Endodermal cell (in vitro differentiated cells): ENCODE results near the gene CAMKMT. TPM values are rescaled to one million over a fixed set of nuclear protein-coding genes. Genes with fewer than 3 reads are reported as not detected.

Experiments
- DNase-seq: peaks from one replicate; pipeline ENCODE4 v3.0.0-alpha.2; 2017
- H3K27ac ChIP-seq: 2 replicates; pipeline ENCODE4 v1.5.1; 2013; ENCODE audit warnings: mild to moderate bottlenecking, low read depth, low read length, moderate library complexity
- H3K27me3 ChIP-seq: 2 replicates; pipeline ENCODE4 v1.6.1; 2013; ENCODE audit warnings: mild to moderate bottlenecking, low read length, moderate library complexity; ENCODE audit not compliant: insufficient read depth, control insufficient read depth, poor library complexity, severe bottlenecking
- H3K36me3 ChIP-seq: 2 replicates; pipeline ENCODE4 v1.7.0; 2013; ENCODE audit warnings: mild to moderate bottlenecking, low read length, moderate library complexity; ENCODE audit not compliant: control insufficient read depth, insufficient read depth
- H3K4me1 ChIP-seq: one replicate; pipeline ENCODE4 v1.7.0; 2013; ENCODE audit warnings: low read length; ENCODE audit not compliant: control insufficient read depth, insufficient read depth
- H3K4me3 ChIP-seq: 2 replicates; pipeline ENCODE4 v1.5.1; 2013; ENCODE audit warnings: mild to moderate bottlenecking, low read length, moderate library complexity
- H3K9ac ChIP-seq: 2 replicates; pipeline ENCODE4 v1.6.1; 2013; ENCODE audit warnings: mild to moderate bottlenecking, low read length, moderate library complexity; ENCODE audit not compliant: poor library complexity, severe bottlenecking; ENCODE audit errors: extremely low read depth
- H3K9me3 ChIP-seq: 2 replicates; pipeline ENCODE4 v1.6.1; 2013; ENCODE audit warnings: mild to moderate bottlenecking, low read length, moderate library complexity; ENCODE audit not compliant: control insufficient read depth
- H3K27ac Mint-ChIP-seq: 2 replicates; pipeline ENCODE4 v1.8.0; 2020; ENCODE audit warnings: mixed read lengths
- H3K27me3 Mint-ChIP-seq: 2 replicates; pipeline ENCODE4 v1.8.0; 2021; ENCODE audit warnings: mild to moderate bottlenecking, mixed read lengths; ENCODE audit not compliant: insufficient read depth
- H3K36me3 Mint-ChIP-seq: 2 replicates; pipeline ENCODE4 v1.8.0; 2020; ENCODE audit warnings: low read depth, mixed read lengths
- H3K4me1 Mint-ChIP-seq: 2 replicates; pipeline ENCODE4 v1.8.0; 2020; ENCODE audit warnings: mixed read lengths
- H3K4me3 Mint-ChIP-seq: 2 replicates; pipeline ENCODE4 v1.8.0; 2020; ENCODE audit warnings: mild to moderate bottlenecking, moderate library complexity, mixed read lengths
- H3K9me3 Mint-ChIP-seq: 2 replicates; pipeline ENCODE4 v1.8.0; 2020; ENCODE audit warnings: mild to moderate bottlenecking, mixed read lengths
- WGBS, 2 experiments: methylation state at CpG; one replicate each; pipeline versions ENCODE4 v1.1.5 to v1.1.7; 2013; ENCODE audit warnings: missing lambda C conversion rate in 2 of 2, mixed read lengths in 1 of 2; ENCODE audit not compliant: insufficient coverage in 1 of 2, insufficient read length in 1 of 2; 5-methylcytosine and 5-hydroxymethylcytosine counted together
- total RNA-seq, 2 donors: library from RNA; stranded (reverse); fragmentation: NEBNext Ultra II Directional in 1 of 2; extraction: Animal tissue kit (Norgen Biotek cat#: 25700) in 1 of 2; gene quantifications; 2 replicates in 1 of 2; 3 replicates in 1 of 2; pipeline ENCODE4 v1.2.1, GENCODE V29; 2021
- TF ChIP-seq, protein P1 (sequence below): fragments of 200-600 bp; sonication (generic); conservative IDR thresholded peaks from 2 replicates; pipeline ENCODE4 v1.5.0; 2021; ENCODE audit warnings: antibody characterized with exemption, mild to moderate bottlenecking

The CAMKMT gene
- total RNA-seq, 2 donors from 2014 or later = 31.4 to 57.5 TPM

GRCh38 chr2:44632931-44633689 lies 271.4 kb downstream of the CAMKMT start:
- no peak overlapping the region for H3K9ac ChIP-seq
- peaks cover 19% of the 10 kb centered on the region for H3K9me3 ChIP-seq
- no peaks in the 10 kb centered on the region for H3K27me3 ChIP-seq
- H3K27ac ChIP-seq = no peak overlapping the region
- H3K4me1 Mint-ChIP-seq = peaks cover 1% of the 10 kb centered on the region
- H3K4me1 ChIP-seq = no peaks in the 10 kb centered on the region
- H3K27me3 Mint-ChIP-seq = no peaks in the 10 kb centered on the region
- no peak overlapping the region for H3K27ac Mint-ChIP-seq
- no peak overlapping the region for H3K4me3 Mint-ChIP-seq
- H3K9me3 Mint-ChIP-seq = peaks cover 33% of the 10 kb centered on the region
- no peak for DNase-seq
- H3K36me3 ChIP-seq = no peaks in the 10 kb centered on the region
- no peak overlapping the region for H3K4me3 ChIP-seq
- TF ChIP-seq, protein P1, sequence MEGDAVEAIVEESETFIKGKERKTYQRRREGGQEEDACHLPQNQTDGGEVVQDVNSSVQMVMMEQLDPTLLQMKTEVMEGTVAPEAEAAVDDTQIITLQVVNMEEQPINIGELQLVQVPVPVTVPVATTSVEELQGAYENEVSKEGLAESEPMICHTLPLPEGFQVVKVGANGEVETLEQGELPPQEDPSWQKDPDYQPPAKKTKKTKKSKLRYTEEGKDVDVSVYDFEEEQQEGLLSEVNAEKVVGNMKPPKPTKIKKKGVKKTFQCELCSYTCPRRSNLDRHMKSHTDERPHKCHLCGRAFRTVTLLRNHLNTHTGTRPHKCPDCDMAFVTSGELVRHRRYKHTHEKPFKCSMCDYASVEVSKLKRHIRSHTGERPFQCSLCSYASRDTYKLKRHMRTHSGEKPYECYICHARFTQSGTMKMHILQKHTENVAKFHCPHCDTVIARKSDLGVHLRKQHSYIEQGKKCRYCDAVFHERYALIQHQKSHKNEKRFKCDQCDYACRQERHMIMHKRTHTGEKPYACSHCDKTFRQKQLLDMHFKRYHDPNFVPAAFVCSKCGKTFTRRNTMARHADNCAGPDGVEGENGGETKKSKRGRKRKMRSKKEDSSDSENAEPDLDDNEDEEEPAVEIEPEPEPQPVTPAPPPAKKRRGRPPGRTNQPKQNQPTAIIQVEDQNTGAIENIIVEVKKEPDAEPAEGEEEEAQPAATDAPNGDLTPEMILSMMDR = no peak
- WGBS, 2 experiments = 92 to 94% methylated on average over 2 to 3 of the region's 4 CpGs
- H3K36me3 Mint-ChIP-seq = peaks cover 16% of the 10 kb centered on the region

GRCh38 chr2:44635725-44636124 lies 274.0 kb downstream of the CAMKMT start:
- no peak overlapping the region for H3K27ac ChIP-seq
- peaks cover 8% of the 10 kb centered on the region for H3K4me1 Mint-ChIP-seq
- no peaks in the 10 kb centered on the region for H3K27me3 ChIP-seq
- H3K4me3 Mint-ChIP-seq = no peak overlapping the region
- H3K4me1 ChIP-seq = no peaks in the 10 kb centered on the region
- 89% methylated on average over 2 of the region's 2 CpGs; no CpG with 5 or more reads in 1 of the 2 experiments for WGBS, 2 experiments
- H3K36me3 Mint-ChIP-seq = peaks cover 10% of the 10 kb centered on the region
- no peak overlapping the region for H3K9ac ChIP-seq
- no peak overlapping the region for H3K27ac Mint-ChIP-seq
- TF ChIP-seq, protein P1 = no peak
- no peaks in the 10 kb centered on the region for H3K27me3 Mint-ChIP-seq
- H3K36me3 ChIP-seq = no peaks in the 10 kb centered on the region
- peaks cover 30% of the 10 kb centered on the region for H3K9me3 Mint-ChIP-seq
- no peak for DNase-seq
- H3K4me3 ChIP-seq = no peak overlapping the region
- H3K9me3 ChIP-seq = peaks cover 19% of the 10 kb centered on the region

GRCh38 chr2:44638649-44639048 lies 276.9 kb downstream of the CAMKMT start:
- no peak overlapping the region for H3K27ac Mint-ChIP-seq
- no peak overlapping the region for H3K4me3 Mint-ChIP-seq
- H3K36me3 Mint-ChIP-seq = peaks cover 4% of the 10 kb centered on the region
- Histone ChIP-seq H3K4me1 (peaks cover 3% of the 10 kb centered on the region), H3K27ac (no peak overlapping the region), H3K9me3 (no peaks in the 10 kb centered on the region), H3K4me3 (no peak overlapping the region), H3K9ac (no peak overlapping the region), H3K36me3 (no peaks in the 10 kb centered on the region), H3K27me3 (no peaks in the 10 kb centered on the region)
- 44 to 71% methylated on average over 4 of the region's 4 CpGs for WGBS, 2 experiments
- H3K4me1 Mint-ChIP-seq = peaks cover 8% of the 10 kb centered on the region
- DNase-seq = peak; percentile 46
- H3K27me3 Mint-ChIP-seq = no peaks in the 10 kb centered on the region
- TF ChIP-seq, protein P1 = no peak
- H3K9me3 Mint-ChIP-seq = peaks cover 6% of the 10 kb centered on the region
